ENCODE results near the gene SEMA6A.

DNA sequence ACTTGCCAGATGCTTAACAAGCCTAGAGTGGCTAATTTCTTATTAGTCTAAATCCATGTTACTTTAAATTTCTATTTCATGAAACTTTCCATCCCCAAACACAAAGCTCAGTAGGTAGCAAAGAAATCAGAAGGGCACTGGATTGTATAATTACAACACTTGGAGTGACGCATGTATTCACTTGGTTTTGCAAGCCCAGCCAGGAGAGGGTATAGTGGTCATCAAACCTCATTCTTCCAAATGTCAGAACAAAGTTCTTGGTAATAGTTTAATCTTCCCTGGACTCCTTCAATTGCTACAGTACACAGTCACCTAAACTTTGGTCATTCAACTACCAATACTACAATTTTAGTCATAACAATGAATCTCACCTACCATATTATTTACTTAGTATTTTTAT is 112.1 kb downstream of the SEMA6A start:
- TF ChIP-seq, protein P1, sequence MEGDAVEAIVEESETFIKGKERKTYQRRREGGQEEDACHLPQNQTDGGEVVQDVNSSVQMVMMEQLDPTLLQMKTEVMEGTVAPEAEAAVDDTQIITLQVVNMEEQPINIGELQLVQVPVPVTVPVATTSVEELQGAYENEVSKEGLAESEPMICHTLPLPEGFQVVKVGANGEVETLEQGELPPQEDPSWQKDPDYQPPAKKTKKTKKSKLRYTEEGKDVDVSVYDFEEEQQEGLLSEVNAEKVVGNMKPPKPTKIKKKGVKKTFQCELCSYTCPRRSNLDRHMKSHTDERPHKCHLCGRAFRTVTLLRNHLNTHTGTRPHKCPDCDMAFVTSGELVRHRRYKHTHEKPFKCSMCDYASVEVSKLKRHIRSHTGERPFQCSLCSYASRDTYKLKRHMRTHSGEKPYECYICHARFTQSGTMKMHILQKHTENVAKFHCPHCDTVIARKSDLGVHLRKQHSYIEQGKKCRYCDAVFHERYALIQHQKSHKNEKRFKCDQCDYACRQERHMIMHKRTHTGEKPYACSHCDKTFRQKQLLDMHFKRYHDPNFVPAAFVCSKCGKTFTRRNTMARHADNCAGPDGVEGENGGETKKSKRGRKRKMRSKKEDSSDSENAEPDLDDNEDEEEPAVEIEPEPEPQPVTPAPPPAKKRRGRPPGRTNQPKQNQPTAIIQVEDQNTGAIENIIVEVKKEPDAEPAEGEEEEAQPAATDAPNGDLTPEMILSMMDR (IDR thresholded peaks at IDR 0.05; ENCODE audit: low read length): no peak
- TF ChIP-seq EZH2 (IDR thresholded peaks at IDR 0.05; ENCODE audit: borderline replicate concordance, low read length): no peak
